Urinary bladder (tissue), 2 donors: ENCODE measurements around the gene RUFY2. TPM values are rescaled to one million over a fixed set of nuclear protein-coding genes. Genes with fewer than 3 reads are reported as not detected.

Source experiments
- polyA plus RNA-seq: library from polyadenylated mRNA; stranded (reverse); fragments of 200-250 nt; gene quantifications from one replicate; pipeline ENCODE4 v1.2.3, GENCODE V29; 2013
- total RNA-seq: library from RNA; depleted of rRNA; stranded (reverse); fragments of >200 nt; gene quantifications from one replicate; pipeline ENCODE4 v1.2.3, GENCODE V29; 2014
- donor health status: healthy.

RUFY2 gene
- total and polyA plus RNA-seq, 2 donors: 10.3 to 82.3 TPM

Other genes starting within 250 kb of the RUFY2 start
- gene ATOH7, start 175.2 kb downstream of the RUFY2 start, total RNA-seq: not detected
- gene ATOH7, start 175.2 kb downstream of the RUFY2 start, polyA plus RNA-seq: 0.06 TPM
- 54.2 TPM for gene HNRNPH3, start 75.2 kb downstream of the RUFY2 start, total RNA-seq
- 209 TPM for gene HNRNPH3, start 75.2 kb downstream of the RUFY2 start, polyA plus RNA-seq
- gene PBLD, start 74.3 kb downstream of the RUFY2 start, total RNA-seq: 9.5 TPM
- 3.5 TPM for gene PBLD, start 74.3 kb downstream of the RUFY2 start, polyA plus RNA-seq
- gene DNA2, start 64.7 kb upstream of the RUFY2 start, total RNA-seq: 16.8 TPM
- gene DNA2, start 64.7 kb upstream of the RUFY2 start, polyA plus RNA-seq: 1.1 TPM
- 30.7 TPM for gene SLC25A16, start 120.2 kb upstream of the RUFY2 start, total RNA-seq
- 6.7 TPM for gene SLC25A16, start 120.2 kb upstream of the RUFY2 start, polyA plus RNA-seq
- gene TET1, start 153.1 kb upstream of the RUFY2 start, total RNA-seq: 41.6 TPM
- 0.53 TPM for gene TET1, start 153.1 kb upstream of the RUFY2 start, polyA plus RNA-seq